Stimulated activated CD4-positive, alpha-beta T cell treated with anti-CD3 and anti-CD28 coated beads, Interleukin-1b, Interleukin-23, amount 100 ng/mL, for 24 hours (primary cell): ENCODE data around the gene RBM6.

Experiments
- DNase-seq, 4 experiments: peaks; one replicate each; pipeline ENCODE4 v3.0.0-alpha.2; 2020; ENCODE audit warnings: low read depth in 4 of 4, low spot score in 1 of 4

Gene RBM6

GRCh38 chr3:50088725-50089608 is 149.0 kb downstream of the RBM6 start, which contains the start of gene RBM5:
RBM5 (plus strand) TSS chr3:50088919; CDS start chr3:50090435, 1,516 bp downstream.
- peak; percentile 81 to 90 (median 82) for DNase-seq

GRCh38 chr3:50089609-50089945 is 149.6 kb downstream of the RBM6 start:
- DNase-seq, result no peak

- no peak for DNase-seq
Observed at GRCh38 chr3:50090984-50091383, 151.0 kb downstream of the RBM6 start.

- no peak for DNase-seq
Observed at GRCh38 chr3:50095352-50095998, 155.5 kb downstream of the RBM6 start.

GRCh38 chr3:50100386-50100785 is 160.4 kb downstream of the RBM6 start:
- DNase-seq, result no peak

- no peak for DNase-seq
Observed at GRCh38 chr3:50100956-50101845, 161.3 kb downstream of the RBM6 start.

GRCh38 chr3:50102558-50102957 is 162.6 kb downstream of the RBM6 start:
- no peak for DNase-seq

GRCh38 chr3:50111757-50112156 is 171.8 kb downstream of the RBM6 start:
- no peak for DNase-seq

- DNase-seq, result no peak
Observed at GRCh38 chr3:50112462-50112861, 172.5 kb downstream of the RBM6 start.

- no peak for DNase-seq
Observed at GRCh38 chr3:50117120-50117519, 177.2 kb downstream of the RBM6 start.

- DNase-seq, result no peak
Observed at GRCh38 chr3:50118237-50118636, 178.3 kb downstream of the RBM6 start.

GRCh38 chr3:50119786-50120185 is 179.8 kb downstream of the RBM6 start:
- DNase-seq, result no peak

- no peak for DNase-seq
Observed at GRCh38 chr3:50120364-50121071, 180.6 kb downstream of the RBM6 start.

GRCh38 chr3:50121072-50122032 is 181.4 kb downstream of the RBM6 start:
- DNase-seq, result peak; percentile 45 to 57 (median 54)

- DNase-seq, result no peak
Observed at GRCh38 chr3:50122071-50122470, 182.1 kb downstream of the RBM6 start.

GRCh38 chr3:50122661-50123391 is 182.9 kb downstream of the RBM6 start:
- DNase-seq, result no peak

GRCh38 chr3:50123394-50124051 is 183.6 kb downstream of the RBM6 start:
- no peak for DNase-seq

- no peak for DNase-seq
Observed at GRCh38 chr3:50124052-50124799, 184.3 kb downstream of the RBM6 start.
